ENCODE data around the gene NEUROD4.
A peak's percentile ranks its signal among the peaks of the same experiment; 100 is the strongest.

Gene NEUROD4

GRCh38 chr12:55051197-55051947 lies 31.6 kb downstream of the NEUROD4 start:
- peak; percentile 67 for DNase-seq
- Histone ChIP-seq H3K27ac (peak overlapping the region; percentile 23), H3K9me3 (ENCODE audit: severe bottlenecking) (no peaks in the 10 kb centered on the region), H3K27me3 (ENCODE audit: insufficient read depth, low read depth, severe bottlenecking) (no peaks in the 10 kb centered on the region), H3K4me3 (ENCODE audit: low read depth, low read length) (no peak overlapping the region), H3K36me3 (no peaks in the 10 kb centered on the region)
- peak; percentile 65 for TF ChIP-seq CTCF (IDR thresholded peaks at IDR 0.05; ENCODE audit: low read depth, low read length)

- peak; percentile 98 for DNase-seq
Observed at GRCh38 chr12:55057481-55057880, 37.7 kb downstream of the NEUROD4 start.

GRCh38 chr12:55058082-55058481 lies 38.3 kb downstream of the NEUROD4 start:
- DNase-seq: no peak
- Histone ChIP-seq H3K36me3 (no peaks in the 10 kb centered on the region), H3K27me3 (ENCODE audit: insufficient read depth, low read depth, severe bottlenecking) (no peaks in the 10 kb centered on the region), H3K9me3 (ENCODE audit: severe bottlenecking) (no peaks in the 10 kb centered on the region), H3K27ac (peak overlapping the region; percentile 97), H3K4me3 (ENCODE audit: low read depth, low read length) (no peak overlapping the region)
- TF ChIP-seq CTCF (IDR thresholded peaks at IDR 0.05; ENCODE audit: low read depth, low read length): no peak

More at GRCh38 chr12:55057481-55057880, 37.7 kb downstream of the NEUROD4 start:
- Histone ChIP-seq H3K4me3 (ENCODE audit: low read depth, low read length) (no peak overlapping the region), H3K9me3 (ENCODE audit: severe bottlenecking) (no peaks in the 10 kb centered on the region), H3K27me3 (ENCODE audit: insufficient read depth, low read depth, severe bottlenecking) (no peaks in the 10 kb centered on the region), H3K36me3 (no peaks in the 10 kb centered on the region), H3K27ac (peak overlapping the region; percentile 97)
- no peak for TF ChIP-seq CTCF (IDR thresholded peaks at IDR 0.05; ENCODE audit: low read depth, low read length)

- Histone ChIP-seq H3K27me3 (ENCODE audit: insufficient read depth, low read depth, severe bottlenecking) (no peaks in the 10 kb centered on the region), H3K9me3 (ENCODE audit: severe bottlenecking) (no peaks in the 10 kb centered on the region), H3K27ac (peak overlapping the region; percentile 97), H3K4me3 (ENCODE audit: low read depth, low read length) (no peak overlapping the region), H3K36me3 (no peaks in the 10 kb centered on the region)
- DNase-seq: no peak
- TF ChIP-seq CTCF (IDR thresholded peaks at IDR 0.05; ENCODE audit: low read depth, low read length): no peak
Observed at GRCh38 chr12:55058776-55059175, 39.0 kb downstream of the NEUROD4 start.

- TF ChIP-seq CTCF (IDR thresholded peaks at IDR 0.05; ENCODE audit: low read depth, low read length): no peak
- peak; percentile 61 for DNase-seq
- Histone ChIP-seq H3K36me3 (no peaks in the 10 kb centered on the region), H3K9me3 (ENCODE audit: severe bottlenecking) (no peaks in the 10 kb centered on the region), H3K27ac (peak overlapping the region; percentile 97), H3K4me3 (ENCODE audit: low read depth, low read length) (peak overlapping the region; percentile 8; the same call in 1 of the 2 replicates), H3K27me3 (ENCODE audit: insufficient read depth, low read depth, severe bottlenecking) (no peaks in the 10 kb centered on the region)
Observed at GRCh38 chr12:55060470-55060869, 40.7 kb downstream of the NEUROD4 start.

- Histone ChIP-seq H3K27ac (peak overlapping the region; percentile 97), H3K36me3 (no peaks in the 10 kb centered on the region), H3K27me3 (ENCODE audit: insufficient read depth, low read depth, severe bottlenecking) (no peaks in the 10 kb centered on the region), H3K4me3 (ENCODE audit: low read depth, low read length) (peak overlapping the region; percentile 53), H3K9me3 (ENCODE audit: severe bottlenecking) (no peaks in the 10 kb centered on the region)
- no peak for TF ChIP-seq CTCF (IDR thresholded peaks at IDR 0.05; ENCODE audit: low read depth, low read length)
- DNase-seq: peak; percentile 93
Observed at GRCh38 chr12:55061024-55061423, 41.2 kb downstream of the NEUROD4 start.
